T-helper 17 cell (primary cell): ENCODE data around the gene HEBP1. TPM values are rescaled to one million over a fixed set of nuclear protein-coding genes. Genes with fewer than 3 reads are reported as not detected.
A peak's percentile ranks its signal among the peaks of the same experiment; 100 is the strongest.

Experiments
- ATAC-seq: fragments of 150-1000 bp; cut with Tn5 transposase; 2 replicates; pipeline ENCODE4 v1.10.0; 2021; ENCODE audit warnings: mild to moderate bottlenecking, moderate library complexity
- DNase-seq, 3 donors: peaks; one replicate each; pipeline versions ENCODE4 v3.0.0 to v3.0.0-alpha.2; 2020 to 2021
- H3K9me3 ChIP-seq: one replicate; pipeline ENCODE4 v1.7.0; 2013; ENCODE audit warnings: low read length, mild to moderate bottlenecking; ENCODE audit not compliant: control insufficient read depth, poor library complexity, severe bottlenecking
- H3K27ac Mint-ChIP-seq: one replicate; pipeline ENCODE4 v1.8.0; 2022; ENCODE audit warnings: mild to moderate bottlenecking, moderate library complexity, mixed read lengths
- H3K27me3 Mint-ChIP-seq: one replicate; pipeline ENCODE4 v1.8.0; 2022; ENCODE audit warnings: mixed read lengths
- H3K36me3 Mint-ChIP-seq: one replicate; pipeline ENCODE4 v1.8.0; 2022; ENCODE audit warnings: low read depth, mixed read lengths
- H3K4me1 Mint-ChIP-seq: one replicate; pipeline ENCODE4 v1.8.0; 2022; ENCODE audit warnings: mild to moderate bottlenecking, mixed read lengths
- H3K4me3 Mint-ChIP-seq: one replicate; pipeline ENCODE4 v1.8.0; 2022; ENCODE audit warnings: mild to moderate bottlenecking, moderate library complexity, mixed read lengths
- total RNA-seq, 4 donors: library from RNA in 2 of 4; stranded (reverse) in 2 of 4; gene quantifications; one replicate each; pipeline ENCODE4 v1.2.3 and lab custom pipeline; 2022 to 2026

HEBP1 gene
- total RNA-seq, 2 donors from 2014 or later, result 10.8 to 11.5 TPM

DNA sequence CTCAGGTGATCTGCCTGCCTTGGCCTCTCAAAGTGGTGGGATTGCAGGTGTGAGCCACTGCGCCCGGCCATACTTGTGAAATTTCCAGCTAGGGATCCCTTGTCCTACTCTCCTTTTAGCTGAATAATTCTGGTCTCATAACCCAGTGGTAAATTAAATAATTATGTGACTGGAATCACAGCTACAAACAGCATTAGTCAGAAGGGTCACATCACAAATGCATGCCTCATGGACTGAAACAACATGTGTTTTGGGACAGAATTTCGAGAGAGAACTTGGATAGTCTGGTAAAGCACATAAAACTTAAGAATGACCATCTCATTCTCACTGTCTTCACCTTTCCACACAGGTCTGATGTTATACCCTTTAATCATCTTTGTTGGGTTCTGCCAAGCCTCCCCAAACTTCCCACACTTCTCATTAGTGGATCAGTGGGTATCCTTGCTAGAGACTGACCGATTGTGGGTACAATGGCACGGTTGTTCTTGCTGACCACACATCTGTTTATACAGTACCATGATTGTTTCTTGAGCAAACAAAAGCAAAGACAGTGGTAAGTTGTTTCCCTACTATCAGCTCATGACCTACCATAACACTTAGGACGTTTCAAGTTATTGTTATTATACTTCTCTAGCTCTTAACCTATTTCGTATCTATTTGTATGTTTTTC is 53.2 kb downstream of the HEBP1 start:
- DNase-seq (no peak), ATAC-seq (no peak)
- Mint-ChIP-seq H3K27me3 (peaks cover 10% of the 10 kb centered on the region), H3K4me3 (no peak overlapping the region), H3K36me3 (no peaks in the 10 kb centered on the region), H3K4me1 (peaks cover 3% of the 10 kb centered on the region), H3K27ac (no peak overlapping the region)
- no peaks in the 10 kb centered on the region for H3K9me3 ChIP-seq

- Mint-ChIP-seq H3K4me3 (no peak overlapping the region), H3K36me3 (no peaks in the 10 kb centered on the region), H3K27ac (no peak overlapping the region), H3K27me3 (peaks cover 10% of the 10 kb centered on the region), H3K4me1 (peaks cover 3% of the 10 kb centered on the region)
- H3K9me3 ChIP-seq, result no peaks in the 10 kb centered on the region
- no peak for ATAC-seq
- no peak for DNase-seq
Observed at GRCh38 chr12:12945591-12945990, 54.5 kb downstream of the HEBP1 start.

DNA sequence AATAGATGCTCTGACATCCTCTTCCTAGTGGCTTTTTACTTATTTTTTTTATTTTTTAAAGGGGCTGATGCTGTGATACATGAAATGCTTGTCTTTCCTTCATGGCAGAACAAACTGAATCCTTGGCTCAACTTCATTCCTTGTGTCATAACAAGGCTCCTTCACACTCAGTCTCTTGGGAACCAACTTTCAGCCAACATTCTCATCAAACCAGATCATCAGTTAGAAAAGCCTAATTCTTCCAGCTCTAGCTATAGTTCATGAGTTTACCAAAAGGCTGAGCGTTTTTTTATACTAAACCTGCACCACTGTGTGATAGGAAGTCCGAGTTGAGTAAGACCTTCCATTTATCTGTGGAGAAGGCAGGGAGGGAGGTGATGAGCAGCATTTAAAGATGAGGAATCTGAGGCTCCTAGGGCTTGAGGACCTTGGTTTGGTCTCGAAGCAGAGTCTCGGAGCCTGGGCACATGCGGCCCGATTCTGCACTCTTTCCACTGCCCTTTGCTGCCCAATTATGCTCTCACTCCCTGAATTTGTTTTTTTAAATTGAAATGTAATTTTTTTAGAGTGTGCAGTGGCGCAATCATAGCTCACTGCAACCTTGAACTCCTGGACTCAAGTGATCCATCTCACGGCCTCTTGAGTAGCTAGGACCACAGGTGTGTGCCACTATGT is 56.3 kb downstream of the HEBP1 start:
- Mint-ChIP-seq H3K27me3 (peaks cover under 1% of the 10 kb centered on the region), H3K36me3 (no peaks in the 10 kb centered on the region), H3K27ac (no peak overlapping the region), H3K4me1 (no peaks in the 10 kb centered on the region), H3K4me3 (no peak overlapping the region)
- H3K9me3 ChIP-seq, result no peaks in the 10 kb centered on the region
- ATAC-seq (no peak), DNase-seq (no peak)

DNA sequence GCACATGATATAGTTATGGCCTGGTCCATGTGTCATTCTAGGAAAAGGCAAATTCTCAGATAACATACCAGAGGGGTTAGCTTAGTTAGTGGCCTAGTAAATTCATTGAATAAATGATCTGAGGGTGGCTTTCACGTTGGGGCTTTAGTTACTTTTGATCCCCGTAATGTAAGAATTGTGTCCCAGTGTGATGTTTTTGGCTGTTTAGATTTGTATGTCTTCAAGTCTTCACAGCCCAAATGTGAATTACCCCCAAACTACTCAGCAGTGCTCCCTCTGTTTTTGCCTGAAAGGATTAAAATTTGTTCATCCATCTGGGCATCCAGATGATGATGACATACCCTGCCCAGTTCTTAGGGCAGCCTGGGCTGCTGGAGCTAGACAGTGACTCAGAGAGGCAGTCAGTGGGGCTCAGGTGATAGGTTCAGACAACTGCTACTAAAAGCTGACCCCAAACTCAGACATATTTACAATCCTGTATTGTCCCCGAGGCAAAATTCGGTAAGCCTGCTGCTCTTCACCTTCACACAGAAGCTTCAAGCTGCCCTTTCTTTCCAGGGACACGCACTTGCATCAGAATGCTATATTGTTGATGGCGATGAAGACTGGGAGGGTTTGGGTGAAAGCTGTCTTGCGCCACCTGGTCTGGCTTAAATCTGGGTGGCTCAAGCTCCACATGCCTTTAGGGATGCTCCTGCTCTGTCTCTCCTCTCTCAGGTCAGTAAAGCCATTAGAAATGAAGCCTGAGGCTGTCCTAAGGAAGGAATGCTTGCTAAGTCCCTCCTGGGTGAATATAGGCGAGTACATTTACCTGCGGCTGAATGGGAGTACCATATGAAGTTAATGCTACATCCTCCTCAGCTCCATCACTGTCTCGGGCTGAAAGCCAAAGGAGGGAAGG is 58.4 kb downstream of the HEBP1 start:
- DNase-seq (no peak), ATAC-seq (no peak)
- Mint-ChIP-seq H3K27ac (no peak overlapping the region), H3K27me3 (no peaks in the 10 kb centered on the region), H3K36me3 (no peaks in the 10 kb centered on the region), H3K4me1 (no peaks in the 10 kb centered on the region), H3K4me3 (no peak overlapping the region)
- no peaks in the 10 kb centered on the region for H3K9me3 ChIP-seq

DNA sequence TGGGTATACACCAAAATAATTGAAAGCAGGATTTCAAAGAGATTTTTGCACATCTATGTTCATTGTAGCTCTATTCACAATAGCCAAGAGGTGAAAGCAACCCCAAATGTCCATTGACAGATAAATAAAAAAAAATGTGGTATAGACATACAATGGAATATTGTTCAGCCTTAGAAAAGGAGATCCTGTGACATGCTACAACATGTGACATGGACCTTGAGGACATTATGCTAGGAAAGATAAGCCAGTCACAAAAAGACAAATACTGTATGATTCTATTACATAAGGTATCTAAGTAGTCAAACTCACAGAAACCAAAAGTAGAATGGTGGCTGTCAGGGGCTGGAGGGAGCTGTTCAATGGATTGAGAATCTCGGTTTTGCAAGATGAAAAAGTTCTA is 60.2 kb downstream of the HEBP1 start:
- H3K4me3 Mint-ChIP-seq, result no peak overlapping the region
- H3K36me3 Mint-ChIP-seq, result peaks cover 2% of the 10 kb centered on the region
- no peaks in the 10 kb centered on the region for H3K4me1 Mint-ChIP-seq
- H3K27ac Mint-ChIP-seq, result no peak overlapping the region
- no peaks in the 10 kb centered on the region for H3K27me3 Mint-ChIP-seq
- ATAC-seq, result no peak
- no peaks in the 10 kb centered on the region for H3K9me3 ChIP-seq
- DNase-seq, result no peak

DNA sequence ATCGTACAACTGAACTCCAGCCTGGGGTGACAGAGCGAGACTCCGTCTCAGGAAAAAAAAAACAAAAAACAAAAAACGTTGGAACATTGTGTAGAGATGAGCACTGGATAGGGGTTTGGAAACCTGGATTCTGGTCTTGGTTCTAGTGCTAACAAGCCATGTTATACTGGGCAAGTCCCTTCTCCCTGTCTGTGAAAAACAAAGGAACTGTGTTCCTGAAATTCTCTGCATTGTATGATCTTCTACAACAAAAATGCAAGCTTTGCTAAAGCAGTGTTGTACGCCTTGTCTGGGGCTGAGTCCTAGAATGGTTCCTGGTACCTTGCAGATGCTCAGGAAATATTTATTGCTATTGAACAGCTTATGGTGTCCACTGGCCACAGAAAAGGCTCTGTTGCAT is 61.5 kb downstream of the HEBP1 start:
- ATAC-seq, result no peak
- Mint-ChIP-seq H3K4me3 (no peak overlapping the region), H3K27me3 (peaks cover 11% of the 10 kb centered on the region), H3K4me1 (no peaks in the 10 kb centered on the region), H3K27ac (no peak overlapping the region), H3K36me3 (peaks cover 2% of the 10 kb centered on the region)
- no peak for DNase-seq
- no peaks in the 10 kb centered on the region for H3K9me3 ChIP-seq

DNA sequence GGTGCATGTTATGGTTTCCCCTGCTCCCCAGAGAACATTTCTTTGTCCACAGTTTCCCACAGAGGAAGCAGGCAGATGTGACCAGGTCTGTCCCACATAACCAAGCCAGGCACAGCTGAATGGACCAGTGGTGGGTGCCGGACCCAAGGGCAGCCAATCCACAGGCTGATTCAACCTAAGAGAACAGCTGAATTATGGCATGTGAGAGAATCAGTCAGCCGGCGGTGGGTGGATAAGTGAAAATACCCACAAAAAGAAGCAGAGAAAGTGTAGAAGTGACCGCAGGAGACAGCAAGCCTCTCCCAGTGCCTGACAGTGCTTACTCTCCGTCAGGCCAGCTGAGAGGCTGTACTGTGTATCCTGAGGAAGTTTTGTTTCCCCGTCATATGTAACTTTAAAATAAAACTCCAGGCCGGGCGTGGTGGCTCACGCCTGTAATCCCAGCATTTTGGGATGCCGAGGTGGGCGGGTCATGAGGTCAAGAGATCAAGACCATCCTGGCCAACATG is 63.0 kb downstream of the HEBP1 start:
- no peaks in the 10 kb centered on the region for H3K9me3 ChIP-seq
- Mint-ChIP-seq H3K27ac (no peak overlapping the region), H3K4me3 (no peak overlapping the region), H3K36me3 (peaks cover 2% of the 10 kb centered on the region), H3K4me1 (no peaks in the 10 kb centered on the region), H3K27me3 (peaks cover 11% of the 10 kb centered on the region)
- DNase-seq, result no peak
- ATAC-seq, result no peak

GRCh38 chr12:12934556-12934955 is 65.5 kb downstream of the HEBP1 start:
- Mint-ChIP-seq H3K27me3 (peaks cover 23% of the 10 kb centered on the region), H3K27ac (no peak overlapping the region), H3K4me1 (peaks cover 2% of the 10 kb centered on the region), H3K36me3 (peaks cover 2% of the 10 kb centered on the region), H3K4me3 (no peak overlapping the region)
- H3K9me3 ChIP-seq, result no peaks in the 10 kb centered on the region
- DNase-seq (no peak), ATAC-seq (no peak)

- no peak overlapping the region for H3K27ac Mint-ChIP-seq
- H3K9me3 ChIP-seq, result no peaks in the 10 kb centered on the region
- H3K4me1 Mint-ChIP-seq, result peaks cover 2% of the 10 kb centered on the region
- no peak for ATAC-seq
- no peak for DNase-seq
- H3K27me3 Mint-ChIP-seq, result peaks cover 24% of the 10 kb centered on the region
- no peak overlapping the region for H3K4me3 Mint-ChIP-seq
- H3K36me3 Mint-ChIP-seq, result peaks cover 2% of the 10 kb centered on the region
Observed at GRCh38 chr12:12933742-12934141, 66.3 kb downstream of the HEBP1 start.

GRCh38 chr12:12930633-12931219 is 69.3 kb downstream of the HEBP1 start:
- H3K36me3 Mint-ChIP-seq, result peaks cover 2% of the 10 kb centered on the region
- no peak for ATAC-seq
- no peaks in the 10 kb centered on the region for H3K9me3 ChIP-seq
- peaks cover 30% of the 10 kb centered on the region for H3K27me3 Mint-ChIP-seq
- H3K4me3 Mint-ChIP-seq, result no peak overlapping the region
- no peak for DNase-seq
- peaks cover 2% of the 10 kb centered on the region for H3K4me1 Mint-ChIP-seq
- no peak overlapping the region for H3K27ac Mint-ChIP-seq

DNA sequence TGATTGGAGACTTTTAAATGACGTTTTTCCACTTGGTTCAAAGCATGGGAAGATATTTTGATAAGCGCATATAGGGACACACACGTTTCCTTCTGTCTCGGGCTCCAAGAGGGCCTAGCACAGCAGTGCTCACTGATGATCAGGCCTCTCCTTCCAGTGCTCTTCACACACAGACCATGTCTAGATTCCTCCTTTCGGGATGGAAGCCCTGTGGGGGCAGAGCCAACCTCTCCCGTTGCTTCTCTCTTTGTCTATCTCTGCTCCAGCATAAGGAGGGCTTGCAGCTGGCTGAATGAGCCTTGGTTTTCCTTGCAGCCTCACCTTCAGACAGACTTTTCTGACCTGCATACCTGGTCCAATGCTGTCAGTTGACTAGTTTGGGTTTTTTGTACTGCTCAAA is 70.4 kb downstream of the HEBP1 start:
- H3K36me3 Mint-ChIP-seq, result no peaks in the 10 kb centered on the region
- ATAC-seq (no peak), DNase-seq (no peak)
- H3K4me3 Mint-ChIP-seq, result no peak overlapping the region
- peaks cover 2% of the 10 kb centered on the region for H3K4me1 Mint-ChIP-seq
- no peaks in the 10 kb centered on the region for H3K9me3 ChIP-seq
- H3K27me3 Mint-ChIP-seq, result peaks cover 30% of the 10 kb centered on the region
- H3K27ac Mint-ChIP-seq, result no peak overlapping the region

DNA sequence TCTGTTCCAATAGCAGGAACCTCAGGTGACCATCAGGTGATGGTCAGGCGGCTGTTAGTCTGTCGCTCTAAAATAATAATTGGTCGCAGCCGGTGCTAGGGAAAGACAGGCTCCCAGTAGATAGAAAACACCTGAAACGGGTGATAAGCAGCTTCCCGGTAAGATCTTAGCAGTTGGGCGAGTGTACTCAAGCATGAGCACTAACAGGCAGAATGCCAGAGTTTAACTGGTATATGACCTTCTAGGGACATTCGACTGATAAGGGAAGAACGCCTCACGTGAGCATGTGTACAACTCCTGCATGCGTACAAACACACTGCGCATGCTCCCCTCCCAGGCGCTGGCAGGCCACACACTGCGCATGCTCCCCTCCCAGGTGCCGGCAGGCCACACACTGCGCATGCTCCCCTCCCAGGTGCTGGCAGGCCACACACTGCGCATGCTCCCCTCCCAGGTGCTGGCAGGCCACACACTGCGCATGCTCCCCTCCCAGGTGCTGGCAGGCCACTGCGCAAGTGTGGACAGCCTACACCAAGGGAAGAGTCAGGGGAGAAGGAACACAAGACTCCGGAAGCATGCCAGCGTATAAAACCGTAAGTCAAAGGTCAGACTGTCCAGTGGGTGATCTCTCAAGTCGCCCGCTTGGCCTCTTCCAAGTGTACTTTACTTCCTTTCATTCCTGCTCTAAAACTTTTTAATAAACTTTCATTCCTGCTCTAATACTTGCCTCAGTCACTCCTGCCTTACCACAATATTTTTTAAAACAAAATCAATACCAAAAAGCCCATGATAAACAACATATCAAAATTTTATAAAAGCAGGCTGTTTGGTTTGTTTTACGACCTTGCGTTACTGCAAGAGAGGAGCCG is 72.6 kb downstream of the HEBP1 start:
- Mint-ChIP-seq H3K4me3 (peak overlapping the region; percentile 63), H3K4me1 (peaks cover 2% of the 10 kb centered on the region), H3K27me3 (peaks cover 19% of the 10 kb centered on the region), H3K27ac (no peak overlapping the region), H3K36me3 (no peaks in the 10 kb centered on the region)
- H3K9me3 ChIP-seq, result no peaks in the 10 kb centered on the region
- DNase-seq (peak; percentile 27 to 44 (median 40)), ATAC-seq (peak; percentile 68)
